CD4-positive, alpha-beta T cell treated with Interleukin-17A for 4 hours (primary cell): ENCODE results near the gene CD48.

Experiments
- DNase-seq: peaks from one replicate; pipeline ENCODE4 v3.0.0-alpha.2; 2020; ENCODE audit warnings: mixed read lengths

CD48 gene

GRCh38 chr1:160712525-160713080 is 981 bp upstream of the CD48 start:
- DNase-seq: peak; percentile 51

DNA sequence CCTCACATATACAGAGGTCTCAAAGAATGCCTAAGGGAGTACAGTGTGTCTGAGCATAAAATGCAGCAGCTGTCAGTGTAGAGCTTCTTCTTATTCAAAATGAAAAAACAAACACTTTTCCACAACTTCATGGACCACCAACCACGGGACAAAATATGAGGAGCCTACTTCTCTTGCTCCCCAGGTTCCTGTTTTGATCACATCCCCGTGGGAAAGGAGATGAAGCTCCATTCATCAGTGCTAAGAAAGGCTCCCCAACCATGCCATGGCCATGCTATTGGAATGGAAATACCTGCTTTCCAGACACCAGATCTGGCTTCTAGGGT is 383 bp downstream of the CD48 start:
- DNase-seq: no peak

- no peak for DNase-seq
These were observed 937 bp downstream of the CD48 start for GRCh38 chr1:160710517-160711252.

DNA sequence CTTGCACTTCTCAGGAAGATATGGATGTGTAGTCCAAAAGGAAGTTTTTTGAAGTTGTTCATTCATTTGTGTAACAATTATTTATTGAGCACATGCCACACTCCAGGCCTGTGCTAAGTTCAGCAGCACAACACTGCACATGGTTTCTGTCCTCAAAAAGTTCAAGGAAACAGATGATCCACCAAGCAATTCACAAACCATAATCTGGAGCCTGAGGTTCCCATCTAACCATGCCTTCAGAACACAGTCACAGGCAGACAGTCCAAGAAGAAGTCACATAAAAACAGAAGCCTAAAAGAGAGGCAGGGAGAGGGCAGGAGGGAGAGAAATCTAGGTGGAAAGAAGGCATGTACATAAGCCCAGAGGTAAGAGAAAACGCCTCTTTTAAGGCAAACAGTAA is 1.9 kb downstream of the CD48 start:
- no peak for DNase-seq

GRCh38 chr1:160708801-160709200 is 2.8 kb downstream of the CD48 start:
- DNase-seq: peak; percentile 53

GRCh38 chr1:160708118-160708517 is 3.5 kb downstream of the CD48 start:
- DNase-seq: no peak

DNA sequence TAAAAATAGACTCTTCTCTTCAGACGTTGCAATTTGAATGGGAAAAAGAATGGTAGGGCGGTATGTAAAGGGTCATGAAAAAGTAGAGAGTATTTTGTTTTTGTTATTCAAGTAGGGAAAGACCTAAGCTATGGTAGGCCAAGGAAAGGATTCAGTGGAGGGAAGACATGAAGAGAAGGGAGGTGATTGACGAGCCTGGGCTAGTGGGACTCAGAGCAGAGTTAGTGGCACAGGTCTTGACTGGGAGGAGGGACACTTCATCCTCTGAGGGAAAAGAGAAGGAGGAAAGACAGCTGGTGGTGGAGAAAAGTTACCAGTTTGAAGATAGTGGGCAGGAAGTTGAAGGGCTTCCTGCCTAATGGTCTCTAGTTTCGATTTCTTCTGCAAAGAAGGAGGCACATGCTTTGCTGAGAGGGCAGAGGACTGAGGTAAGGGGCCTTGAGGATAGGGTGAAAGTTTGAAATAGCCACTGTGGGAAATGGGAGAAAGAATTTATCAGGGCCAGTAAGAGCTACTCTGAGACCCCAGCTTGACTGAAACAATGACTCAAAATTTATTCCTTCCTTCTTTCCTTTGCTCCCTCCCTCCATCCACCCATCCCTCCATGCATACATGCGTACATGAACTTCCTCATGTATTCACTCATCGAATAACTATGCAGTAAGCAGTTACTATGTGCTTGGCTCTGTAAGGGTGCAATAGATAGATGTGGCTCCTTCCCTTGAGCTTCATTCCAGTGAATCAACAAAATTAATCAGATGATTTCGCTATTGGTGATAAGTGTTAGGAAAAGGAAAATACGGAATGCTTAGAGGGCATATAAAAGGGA is 4.2 kb downstream of the CD48 start:
- peak; percentile 24 for DNase-seq

DNA sequence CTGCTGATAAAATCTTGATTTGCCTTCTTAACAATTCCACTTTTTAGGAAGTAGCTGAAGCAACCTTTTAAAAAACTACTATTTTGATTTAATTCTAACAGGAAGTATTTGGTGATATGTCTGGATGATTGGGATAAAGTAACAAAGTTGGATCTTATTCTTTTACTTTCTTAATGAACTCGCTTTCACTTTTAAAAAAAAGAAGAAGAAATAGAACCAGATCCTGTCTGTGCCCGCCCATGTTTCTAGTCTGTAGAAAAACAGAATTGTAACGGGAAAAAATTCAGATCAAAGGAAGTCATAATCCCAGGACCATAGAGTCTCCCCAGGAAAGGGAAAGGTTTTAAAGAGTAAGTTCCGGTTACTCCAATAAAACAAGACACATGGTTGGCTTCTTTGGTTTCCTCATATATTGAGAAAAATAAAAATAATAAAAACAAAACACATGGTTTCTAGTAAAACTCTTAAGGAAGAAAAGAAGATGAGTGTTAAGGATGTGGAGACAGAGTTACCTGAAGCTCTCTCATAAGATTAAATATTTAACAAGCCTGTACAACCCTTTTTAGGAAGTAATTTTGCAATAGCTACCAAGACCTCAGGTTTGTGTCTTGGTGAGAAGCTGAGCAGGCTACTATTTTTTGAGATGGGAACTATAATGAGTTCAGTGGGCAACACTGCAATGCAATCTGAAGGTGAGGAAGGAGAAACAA is 4.9 kb downstream of the CD48 start:
- no peak for DNase-seq

- peak; percentile 26 for DNase-seq
These were observed 5.9 kb downstream of the CD48 start for GRCh38 chr1:160705742-160706141.

- DNase-seq: peak; percentile 23
These were observed 6.4 kb downstream of the CD48 start for GRCh38 chr1:160705212-160705621.

- DNase-seq: no peak
These were observed 7.4 kb downstream of the CD48 start for GRCh38 chr1:160704250-160704649.

GRCh38 chr1:160702100-160702499 is 9.5 kb downstream of the CD48 start:
- no peak for DNase-seq

DNA sequence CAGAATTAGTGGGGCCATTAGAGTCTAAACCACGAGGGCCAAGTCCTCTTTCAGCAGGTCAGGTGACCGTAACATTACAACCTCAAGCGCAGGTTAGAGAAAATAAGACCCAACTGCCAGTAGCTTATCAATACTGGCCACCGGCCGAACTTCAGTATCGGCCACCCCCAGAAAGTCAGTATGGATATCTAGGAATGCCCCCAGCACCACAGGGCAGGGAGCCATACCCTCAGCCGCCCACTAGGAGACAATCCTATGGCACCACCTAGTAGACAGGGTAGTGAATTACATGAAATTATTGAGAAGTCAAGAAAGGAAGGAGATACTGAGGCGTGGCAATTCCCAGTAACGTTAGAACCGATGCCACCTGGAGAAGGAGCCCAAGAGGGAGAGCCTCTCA is 19.2 kb downstream of the CD48 start:
- DNase-seq: peak; percentile 36

DNA sequence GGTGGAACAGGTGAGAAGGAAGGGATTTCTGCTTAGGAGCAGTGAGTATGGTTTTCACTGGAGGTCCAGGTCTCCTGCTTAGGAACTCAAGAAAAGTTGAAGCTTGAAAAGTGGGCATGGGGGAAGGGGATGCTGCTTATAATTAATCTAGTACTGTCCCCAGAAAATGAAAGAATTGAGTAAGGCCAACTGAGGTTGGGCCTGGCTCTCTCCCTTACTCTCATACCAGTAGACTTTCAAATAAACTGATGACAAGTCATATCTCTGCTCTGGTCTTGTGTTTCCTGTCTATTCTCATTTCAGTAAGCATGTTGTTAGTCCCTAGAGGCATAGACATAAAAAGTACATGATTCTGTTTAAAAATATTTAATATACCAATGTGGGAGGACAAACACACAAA is 26.4 kb downstream of the CD48 start:
- DNase-seq: no peak

DNA sequence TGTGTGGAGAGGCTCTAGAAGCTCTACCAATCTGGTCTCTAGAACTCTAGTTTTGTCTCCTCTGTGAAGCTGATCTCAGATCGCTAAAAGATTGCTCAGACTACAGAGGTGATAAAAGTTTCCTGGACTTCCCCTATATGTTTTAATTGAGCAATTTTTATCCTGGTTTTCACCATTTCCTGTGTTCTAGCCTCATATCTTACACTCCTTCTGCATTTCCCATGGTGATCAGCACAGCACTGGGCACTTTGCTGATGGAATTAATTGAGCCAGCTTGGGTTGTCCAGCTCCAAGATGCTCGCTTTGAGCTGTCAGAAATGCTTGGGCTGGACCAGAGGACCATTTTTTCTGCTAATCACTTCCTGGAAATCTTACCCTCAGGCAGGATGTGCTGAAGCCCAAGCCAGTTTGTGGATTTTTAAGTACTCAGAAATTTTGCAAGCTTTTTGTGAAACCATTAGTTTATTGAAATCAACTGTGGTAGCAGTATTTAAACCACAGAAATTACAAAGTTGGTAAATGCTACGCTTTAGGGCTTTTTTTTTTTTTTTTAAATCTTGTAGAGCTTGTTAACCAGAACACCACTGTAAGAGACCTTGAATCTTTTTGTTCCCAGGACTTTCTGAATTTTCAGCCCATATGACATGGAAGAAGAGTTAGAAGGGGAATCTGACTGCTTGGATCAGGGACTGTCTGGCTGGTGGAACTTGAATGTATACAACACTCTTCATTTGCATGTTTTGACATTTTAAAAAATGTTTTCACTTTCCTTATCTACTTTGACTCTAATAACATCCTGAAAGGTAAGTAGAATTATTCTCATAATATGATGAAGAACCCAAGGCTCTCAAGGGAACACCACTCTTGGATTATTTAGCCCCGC is 28.4 kb downstream of the CD48 start:
- DNase-seq: no peak

GRCh38 chr1:160681891-160682140 is 29.8 kb downstream of the CD48 start:
- no peak for DNase-seq

- peak; percentile 93 for DNase-seq
These were observed 30.3 kb downstream of the CD48 start for GRCh38 chr1:160681066-160681890.

DNA sequence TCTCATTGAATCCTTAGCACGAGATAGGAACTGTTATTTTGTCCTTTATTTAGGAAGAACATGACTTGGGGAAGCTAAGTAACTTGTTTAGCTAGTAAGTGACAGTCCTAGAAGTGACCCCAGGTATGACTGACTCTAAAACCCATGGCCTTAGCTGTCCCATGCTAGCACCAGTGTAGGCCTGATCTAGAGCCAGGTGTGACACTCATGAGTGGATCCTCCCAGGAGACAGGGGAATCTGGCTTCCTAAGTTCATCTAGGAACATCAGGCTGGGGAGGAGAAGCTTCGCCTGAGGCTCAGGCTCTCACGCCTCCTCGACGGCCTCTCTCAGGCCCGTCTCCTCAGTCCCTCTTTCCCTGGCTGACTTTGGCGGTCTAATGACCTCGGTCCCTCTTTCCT is 31.2 kb downstream of the CD48 start:
- no peak for DNase-seq

DNA sequence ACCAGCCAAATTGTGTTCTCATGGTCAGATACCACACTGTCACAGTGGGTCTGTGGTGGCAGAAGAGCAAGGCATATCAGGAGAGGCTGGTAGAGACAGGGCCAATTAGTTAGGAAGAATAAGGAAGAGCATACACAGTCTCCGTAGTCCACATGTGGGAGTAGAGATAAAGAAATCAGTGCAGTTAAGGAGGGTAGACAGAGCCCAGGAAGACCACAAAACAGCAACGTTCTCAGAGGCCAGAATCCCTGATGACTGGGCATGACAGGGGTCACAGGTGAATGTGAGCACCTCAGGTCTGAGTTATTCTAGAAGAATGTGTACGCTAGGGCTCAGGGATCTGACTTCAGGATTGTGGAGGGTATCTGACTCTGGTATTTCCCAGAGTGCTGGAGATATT is 31.7 kb downstream of the CD48 start:
- no peak for DNase-seq

DNA sequence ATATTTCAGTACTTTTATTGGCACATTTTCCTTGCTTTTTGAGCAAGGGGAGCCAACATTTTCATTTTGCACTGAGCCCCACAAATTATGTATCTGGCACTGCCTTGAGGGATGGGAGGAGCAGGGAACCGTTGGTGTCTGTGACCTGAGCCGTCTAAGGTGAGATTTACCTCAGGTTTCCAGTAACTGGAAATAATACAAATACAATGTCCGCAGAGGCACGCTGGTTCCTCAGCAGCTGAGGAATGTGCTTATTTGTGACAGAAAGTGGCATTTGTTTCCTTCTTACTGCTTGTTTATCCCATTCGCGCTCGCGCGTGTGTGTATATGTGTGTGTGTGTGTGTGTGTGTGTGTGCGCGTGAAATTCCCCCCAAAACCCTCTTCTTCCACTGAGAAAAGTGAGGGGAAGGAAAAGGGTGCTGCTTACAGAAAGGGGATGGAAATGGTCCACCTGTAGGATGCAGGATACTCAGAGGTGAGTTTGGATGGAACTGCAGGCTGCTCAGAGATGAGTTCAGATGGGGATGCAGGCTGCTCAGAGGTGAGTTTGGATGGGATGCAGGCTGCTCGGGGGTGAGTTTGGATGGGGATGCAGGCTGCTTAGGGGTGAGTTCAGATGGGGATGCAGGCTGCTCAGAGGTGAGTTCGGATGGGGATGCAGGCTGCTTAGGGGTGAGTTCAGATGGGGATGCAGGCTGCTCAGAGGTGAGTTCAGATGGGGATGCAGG is 34.6 kb downstream of the CD48 start:
- no peak for DNase-seq
